A549 (cell line): ENCODE results near the gene OTUD3.

Experiments used
- CTCF ChIP-seq: fragments of >200 bp; sonication (Bioruptor Twin); formaldehyde crosslinking; IDR thresholded peaks from 3 replicates; pipeline ENCODE4 v1.5.1; 2016
- PBX3 ChIP-seq: IDR thresholded peaks from 2 replicates; pipeline ENCODE4 v1.6.1; 2012
- RFX5 ChIP-seq: fragments of 450-650 bp; IDR thresholded peaks from 2 replicates; pipeline ENCODE4 v1.7.1; 2014; ENCODE audit warnings: antibody characterized with exemption, mild to moderate bottlenecking, moderate library complexity

GRCh38 chr1:19878637-19878985 lies 3.6 kb upstream of the OTUD3 start:
- no peak for TF ChIP-seq PBX3
- TF ChIP-seq RFX5: no peak
- TF ChIP-seq CTCF: no peak
